Measurements from ENCODE around the gene RAB14. TPM values are rescaled to one million over a fixed set of nuclear protein-coding genes. Genes with fewer than 3 reads are reported as not detected.

Gene RAB14
- total RNA-seq, 2 experiments from 2014 or later, result 54.3 to 55.5 TPM

DNA sequence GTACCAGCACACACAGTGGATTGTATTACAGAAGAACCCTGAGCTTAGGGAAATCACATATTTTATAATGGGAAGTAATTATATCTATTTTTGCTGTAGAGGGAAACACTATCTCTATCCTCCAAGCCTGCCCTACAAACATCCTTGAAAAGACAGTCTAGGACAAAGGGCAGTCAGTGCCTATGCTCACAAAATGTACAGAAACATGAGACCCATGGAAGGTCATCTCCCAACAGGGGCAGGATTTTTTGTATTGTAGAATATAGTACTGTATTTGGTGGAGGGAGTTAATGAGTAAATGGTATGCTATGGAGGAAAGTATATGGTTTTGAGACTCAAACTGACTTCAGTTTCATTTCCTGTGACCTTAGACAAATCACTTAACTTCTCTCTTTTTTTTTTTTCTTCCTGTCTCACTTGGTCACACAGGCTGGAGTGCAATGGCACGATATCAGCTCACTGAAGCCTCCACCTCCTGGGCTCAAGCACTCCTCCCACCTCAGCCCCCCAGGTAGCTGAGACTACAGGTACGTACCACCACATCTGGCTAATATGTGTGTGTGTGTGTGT, 5.8 kb upstream of the RAB14 start:
- TF ChIP-seq, protein P1, sequence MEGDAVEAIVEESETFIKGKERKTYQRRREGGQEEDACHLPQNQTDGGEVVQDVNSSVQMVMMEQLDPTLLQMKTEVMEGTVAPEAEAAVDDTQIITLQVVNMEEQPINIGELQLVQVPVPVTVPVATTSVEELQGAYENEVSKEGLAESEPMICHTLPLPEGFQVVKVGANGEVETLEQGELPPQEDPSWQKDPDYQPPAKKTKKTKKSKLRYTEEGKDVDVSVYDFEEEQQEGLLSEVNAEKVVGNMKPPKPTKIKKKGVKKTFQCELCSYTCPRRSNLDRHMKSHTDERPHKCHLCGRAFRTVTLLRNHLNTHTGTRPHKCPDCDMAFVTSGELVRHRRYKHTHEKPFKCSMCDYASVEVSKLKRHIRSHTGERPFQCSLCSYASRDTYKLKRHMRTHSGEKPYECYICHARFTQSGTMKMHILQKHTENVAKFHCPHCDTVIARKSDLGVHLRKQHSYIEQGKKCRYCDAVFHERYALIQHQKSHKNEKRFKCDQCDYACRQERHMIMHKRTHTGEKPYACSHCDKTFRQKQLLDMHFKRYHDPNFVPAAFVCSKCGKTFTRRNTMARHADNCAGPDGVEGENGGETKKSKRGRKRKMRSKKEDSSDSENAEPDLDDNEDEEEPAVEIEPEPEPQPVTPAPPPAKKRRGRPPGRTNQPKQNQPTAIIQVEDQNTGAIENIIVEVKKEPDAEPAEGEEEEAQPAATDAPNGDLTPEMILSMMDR (IDR thresholded peaks at IDR 0.05), result no peak
- peaks cover 29% of the 10 kb centered on the region for H3K4me1 Mint-ChIP-seq (ENCODE audit: low read depth)
- no peaks in the 10 kb centered on the region for H3K9me3 Mint-ChIP-seq
- no peaks in the 10 kb centered on the region for H3K36me3 Mint-ChIP-seq (ENCODE audit: low read depth)
- no peak overlapping the region for H3K4me3 Mint-ChIP-seq
- ChIA-PET CTCF (interaction anchor here (0.7 kb wide), 1 partner anchor 679 kb away, joined by 3 read pairs; no protein-coding TSS in a partner anchor), POLR2A (interaction anchor here (0.6 kb wide), 1 partner anchor 352 kb away, joined by 3 read pairs; no protein-coding TSS in a partner anchor)
- intact Hi-C loops (cut with micrococcal nuclease), result no loop called here
- ATAC-seq (peak; percentile 85), DNase-seq (peak; percentile 29)
- no peaks in the 10 kb centered on the region for H3K27me3 Mint-ChIP-seq
- H3K27ac Mint-ChIP-seq, result peak overlapping the region; percentile 58

- DNase-seq (no peak), ATAC-seq (peak; percentile 68)
- TF ChIP-seq, protein P1 (IDR thresholded peaks at IDR 0.05), result no peak
- H3K27ac Mint-ChIP-seq, result peak overlapping the region; percentile 58
- intact Hi-C loops (cut with micrococcal nuclease), result no loop called here
- H3K27me3 Mint-ChIP-seq, result no peaks in the 10 kb centered on the region
- CTCF ChIA-PET, result interaction anchor here (0.9 to 1.5 kb wide), 2 partner anchors 21 to 113 kb away, joined by 3 to 4 read pairs; no protein-coding TSS in a partner anchor
- no peaks in the 10 kb centered on the region for H3K9me3 Mint-ChIP-seq
- peaks cover 31% of the 10 kb centered on the region for H3K4me1 Mint-ChIP-seq (ENCODE audit: low read depth)
- POLR2A ChIA-PET, result interaction anchor here (0.6 kb wide), 1 partner anchor 351 kb away, joined by 3 read pairs; no protein-coding TSS in a partner anchor
- H3K4me3 Mint-ChIP-seq, result no peak overlapping the region
- no peaks in the 10 kb centered on the region for H3K36me3 Mint-ChIP-seq (ENCODE audit: low read depth)
Observed at GRCh38 chr9:121206516-121207370, 5.1 kb upstream of the RAB14 start.

- peaks cover 8% of the 10 kb centered on the region for H3K36me3 Mint-ChIP-seq (ENCODE audit: low read depth)
- no peak for DNase-seq
- H3K4me1 Mint-ChIP-seq (ENCODE audit: low read depth), result peaks cover 34% of the 10 kb centered on the region
Observed at GRCh38 chr9:121204611-121205010, 2.9 kb upstream of the RAB14 start.

DNA sequence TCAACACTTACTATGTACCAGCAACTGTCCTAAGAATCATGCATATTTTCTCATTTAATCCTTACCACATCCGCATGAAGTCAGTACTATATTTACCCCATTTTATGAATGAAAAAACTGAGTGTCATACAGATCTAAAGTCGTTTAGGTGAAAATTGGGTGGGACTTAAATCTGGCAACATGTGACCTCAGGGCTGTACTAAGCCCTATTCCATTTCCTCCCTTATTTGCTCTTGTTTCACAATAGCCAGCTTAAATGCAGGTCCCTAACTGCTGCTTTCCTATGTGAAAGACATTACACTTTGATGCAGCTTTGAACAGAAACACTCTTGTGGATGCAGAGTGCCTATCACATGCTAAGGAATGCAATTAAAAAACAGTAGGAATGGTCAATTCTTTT, 2.5 kb upstream of the RAB14 start:
- peaks cover 37% of the 10 kb centered on the region for H3K4me1 Mint-ChIP-seq (ENCODE audit: low read depth)
- ChIA-PET POLR2A (no interaction called here), CTCF (interaction anchor here (1.9 kb wide), 1 partner anchor 9 kb away, joined by 14 read pairs; no protein-coding TSS in a partner anchor)
- no peak for DNase-seq
- intact Hi-C loops (cut with micrococcal nuclease), result no loop called here
- H3K27me3 Mint-ChIP-seq, result no peaks in the 10 kb centered on the region
- H3K9me3 Mint-ChIP-seq, result no peaks in the 10 kb centered on the region
- H3K36me3 Mint-ChIP-seq (ENCODE audit: low read depth), result peaks cover 8% of the 10 kb centered on the region
- TF ChIP-seq, protein P1 (IDR thresholded peaks at IDR 0.05), result no peak
- H3K4me3 Mint-ChIP-seq, result no peak overlapping the region
- H3K27ac Mint-ChIP-seq, result no peak overlapping the region
- ATAC-seq, result no peak

More at GRCh38 chr9:121204611-121205010, 2.9 kb upstream of the RAB14 start:
- intact Hi-C loops (cut with micrococcal nuclease), result no loop called here
- Mint-ChIP-seq H3K4me3 (no peak overlapping the region), H3K9me3 (no peaks in the 10 kb centered on the region), H3K27ac (no peak overlapping the region), H3K27me3 (no peaks in the 10 kb centered on the region)
- TF ChIP-seq, protein P1 (IDR thresholded peaks at IDR 0.05), result no peak
- no peak for ATAC-seq
- POLR2A ChIA-PET, result interaction anchor here (0.8 kb wide), 1 partner anchor 11 kb away, joined by 3 read pairs; no protein-coding TSS in a partner anchor
- CTCF ChIA-PET, result interaction anchor here (1.0 to 1.9 kb wide), 2 partner anchors 9 to 11 kb away, joined by 3 to 14 read pairs; no protein-coding TSS in a partner anchor

Data from activated CD8-positive, alpha-beta T cell treated with anti-CD3 and anti-CD28 coated beads for 36 hours (primary cell).